Measurements from ENCODE around the gene MPZL2.

MPZL2 gene

GRCh38 chr11:118304568-118305248 lies 40.6 kb upstream of the MPZL2 start, which contains the start of gene CD3E:
TSS of gene CD3E (plus strand) at chr11:118304730. CDS start at chr11:118304953, 223 bp downstream.
- Histone ChIP-seq H3K4me3 (ENCODE audit: severe bottlenecking) (no peak within 1 kb of the TSS), H3K27ac (ENCODE audit: poor library complexity, severe bottlenecking) (no peak within 1 kb of the TSS), H3K27me3 (ENCODE audit: insufficient read depth, poor library complexity, severe bottlenecking) (no peaks in the 10 kb centered on the region), H3K36me3 (ENCODE audit: low read depth) (no peaks in the 10 kb centered on the region), H3K4me1 (ENCODE audit: insufficient read depth, poor library complexity, severe bottlenecking) (no peaks in the 10 kb centered on the region), H3K9me3 (ENCODE audit: severe bottlenecking) (no peaks in the 10 kb centered on the region)
- DNase-seq (ENCODE audit: low spot score) (no peak), ATAC-seq (ENCODE audit: low read depth) (no peak)
- no peak for TF ChIP-seq CTCF (IDR thresholded peaks at IDR 0.05; ENCODE audit: poor library complexity, severe bottlenecking)

- H3K27ac ChIP-seq (ENCODE audit: poor library complexity, severe bottlenecking): no peak overlapping the region
- no peaks in the 10 kb centered on the region for H3K27me3 ChIP-seq (ENCODE audit: insufficient read depth, poor library complexity, severe bottlenecking)
- H3K36me3 ChIP-seq (ENCODE audit: low read depth): no peaks in the 10 kb centered on the region
- DNase-seq (ENCODE audit: low spot score) (no peak), ATAC-seq (ENCODE audit: low read depth) (no peak)
- H3K4me1 ChIP-seq (ENCODE audit: insufficient read depth, poor library complexity, severe bottlenecking): no peaks in the 10 kb centered on the region
- no peaks in the 10 kb centered on the region for H3K9me3 ChIP-seq (ENCODE audit: severe bottlenecking)
- H3K4me3 ChIP-seq (ENCODE audit: severe bottlenecking): no peak overlapping the region
- no peak for TF ChIP-seq CTCF (IDR thresholded peaks at IDR 0.05; ENCODE audit: poor library complexity, severe bottlenecking)
Measured at GRCh38 chr11:118304227-118304567, 40.1 kb upstream of the MPZL2 start.

- DNase-seq (ENCODE audit: low spot score) (no peak), ATAC-seq (ENCODE audit: low read depth) (no peak)
- Histone ChIP-seq H3K4me3 (ENCODE audit: severe bottlenecking) (no peak overlapping the region), H3K36me3 (ENCODE audit: low read depth) (no peaks in the 10 kb centered on the region), H3K9me3 (ENCODE audit: severe bottlenecking) (no peaks in the 10 kb centered on the region), H3K27ac (ENCODE audit: poor library complexity, severe bottlenecking) (no peak overlapping the region), H3K27me3 (ENCODE audit: insufficient read depth, poor library complexity, severe bottlenecking) (no peaks in the 10 kb centered on the region), H3K4me1 (ENCODE audit: insufficient read depth, poor library complexity, severe bottlenecking) (no peaks in the 10 kb centered on the region)
- no peak for TF ChIP-seq CTCF (IDR thresholded peaks at IDR 0.05; ENCODE audit: poor library complexity, severe bottlenecking)
Measured at GRCh38 chr11:118301600-118302195, 37.6 kb upstream of the MPZL2 start.

- Histone ChIP-seq H3K4me1 (ENCODE audit: insufficient read depth, poor library complexity, severe bottlenecking) (peaks cover 13% of the 10 kb centered on the region), H3K27me3 (ENCODE audit: insufficient read depth, poor library complexity, severe bottlenecking) (no peaks in the 10 kb centered on the region), H3K9me3 (ENCODE audit: severe bottlenecking) (no peaks in the 10 kb centered on the region), H3K27ac (ENCODE audit: poor library complexity, severe bottlenecking) (no peak overlapping the region), H3K4me3 (ENCODE audit: severe bottlenecking) (no peak overlapping the region), H3K36me3 (ENCODE audit: low read depth) (no peaks in the 10 kb centered on the region)
- no peak for DNase-seq (ENCODE audit: low spot score)
- peak; percentile 90 for TF ChIP-seq CTCF (IDR thresholded peaks at IDR 0.05; ENCODE audit: poor library complexity, severe bottlenecking)
- peak; percentile 81 for ATAC-seq (ENCODE audit: low read depth)
Measured at GRCh38 chr11:118295815-118296454, 31.8 kb upstream of the MPZL2 start.

All from RWPE2 (cell line).